SK-N-MC (cell line): Measurements from ENCODE around the gene ARIH2.

Experiments used
- EZH2 ChIP-seq: fragments of 200-600 bp; sonication (generic); IDR thresholded peaks from one replicate; pipeline ENCODE4 v1.6.1; 2017; ENCODE audit warnings: antibody characterized with exemption
- POLR2AphosphoS5 ChIP-seq: IDR thresholded peaks from 2 replicates; pipeline ENCODE4 v1.6.1; 2012; ENCODE audit warnings: mild to moderate bottlenecking, low read depth, low read length, borderline replicate concordance

DNA sequence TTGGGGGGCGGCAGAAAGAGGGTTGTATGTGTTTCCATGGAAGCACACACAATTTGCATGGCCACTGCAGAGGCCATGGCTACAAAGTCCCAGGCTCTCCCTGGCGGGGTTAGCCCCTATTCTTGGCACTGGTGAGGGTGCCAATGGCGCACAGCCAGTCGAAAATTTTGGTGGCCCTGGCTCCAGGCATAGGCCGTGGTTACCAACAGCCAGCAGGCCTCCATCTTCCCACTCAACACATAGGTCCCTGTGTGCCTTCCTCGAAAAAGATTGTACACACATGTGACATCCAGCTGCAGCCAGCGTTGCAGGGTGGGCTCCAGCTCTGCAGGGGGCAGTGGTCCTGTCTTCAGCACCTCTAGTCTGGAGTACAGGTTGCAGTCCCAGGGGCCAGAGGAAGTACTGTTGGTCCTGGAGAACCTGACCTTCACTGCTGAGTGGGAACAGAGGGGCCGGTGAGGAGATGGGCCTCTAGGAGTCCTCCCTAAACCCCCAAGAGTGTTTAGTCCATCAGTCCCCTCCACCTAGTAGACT is 78.5 kb downstream of the ARIH2 start:
- TF ChIP-seq EZH2 (no peak), POLR2AphosphoS5 (no peak)
